ENCODE measurements around the gene FUT4. TPM values are rescaled to one million over a fixed set of nuclear protein-coding genes. Genes with fewer than 3 reads are reported as not detected.

Gene FUT4
- total and polyA plus RNA-seq, 10 of the 15 experiments (the other 5 are each of a cell fraction or from before 2014, with no cell fraction given): 0.68 to 9.1 (median 2.3) TPM

DNA sequence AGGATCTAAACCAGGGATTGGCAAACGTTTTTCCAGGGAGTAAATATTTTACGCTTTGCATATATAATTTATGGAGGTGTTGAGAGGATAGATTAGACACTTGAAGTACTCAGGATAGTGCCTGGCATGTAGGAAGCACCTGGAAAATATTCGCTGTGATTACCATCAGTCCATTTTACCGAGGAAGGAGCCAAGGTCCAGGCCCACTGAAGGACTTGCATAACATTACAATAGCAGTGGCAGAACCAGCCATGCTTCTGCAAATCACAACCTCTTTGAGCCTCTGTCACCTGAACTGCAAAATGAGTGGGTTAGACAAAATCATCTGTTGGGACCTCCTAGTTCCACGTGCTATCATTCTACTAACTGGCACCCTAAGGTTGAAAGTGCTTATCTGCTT, 5.4 kb downstream of the FUT4 start:
- H3K4me3 ChIP-seq: no peak overlapping the region
- no peak for FAIRE-seq
- POLR2A ChIA-PET: interaction anchor here (0.5 to 4.6 kb wide), 4 partner anchors 16 to 1707 kb away, joined by 3 to 27 read pairs (median 6); no protein-coding TSS in a partner anchor

DNA sequence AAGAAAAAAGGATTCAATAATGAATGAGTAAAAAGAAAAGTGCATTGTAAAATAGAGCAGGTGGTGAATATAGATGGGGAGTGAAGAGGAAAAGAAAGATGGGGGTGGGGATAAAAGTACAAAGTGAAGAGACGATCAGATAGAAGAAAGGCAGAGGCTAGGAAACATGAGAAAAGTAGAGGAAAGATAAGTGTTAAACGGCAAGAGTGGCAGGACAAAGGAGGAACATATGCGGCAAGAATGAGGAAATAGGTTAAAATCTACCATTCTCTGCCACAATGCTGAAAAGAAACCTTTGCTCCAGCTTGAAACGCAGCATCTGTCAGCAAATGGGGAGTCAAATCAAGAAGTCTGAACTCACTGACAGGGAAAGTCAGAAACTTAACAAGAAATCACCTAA, 6.8 kb downstream of the FUT4 start:
- Histone ChIP-seq H3K4me3 (no peak overlapping the region), H3K27me3 (replicated peaks in 1 of 2; ENCODE audit: control insufficient read depth in 2 of 2, insufficient read depth in 2 of 2, low read length in 1 of 2) (no peaks in the 10 kb centered on the region), H3K4me1 (ENCODE audit: control insufficient read depth, insufficient read depth, low read length) (no peaks in the 10 kb centered on the region; the same call in 1 of the 2 replicates), H3K79me2 (ENCODE audit: control insufficient read depth, insufficient read depth, low read length) (no peaks in the 10 kb centered on the region; the same call in 1 of the 2 replicates), H2AFZ (ENCODE audit: control insufficient read depth, low read depth, low read length) (no peak overlapping the region; the same call in 1 of the 2 replicates), H4K20me1 (ENCODE audit: control insufficient read depth, insufficient read depth) (no peaks in the 10 kb centered on the region), H3K4me2 (ENCODE audit: control insufficient read depth, insufficient read depth) (peak overlapping the region; percentile 68), H3K9ac (ENCODE audit: control insufficient read depth, insufficient read depth, low read length) (no peak overlapping the region; the same call in 1 of the 2 replicates), H3K27ac (ENCODE audit: control insufficient read depth, insufficient read depth) (peak overlapping the region; percentile 11; the same call in 1 of the 2 replicates), H3K36me3 (ENCODE audit: control insufficient read depth in 2 of 2, insufficient read depth in 2 of 2, low read length in 1 of 2) (no peaks in the 10 kb centered on the region), H3K9me3 (replicated peaks; ENCODE audit: control insufficient read depth, insufficient read depth, low read length) (no peaks in the 10 kb centered on the region)
- SMC1A ChIA-PET (ENCODE audit: uncharacterized antibody, unreplicated experiment): interaction anchor here (1.1 to 6.8 kb wide), 6 partner anchors 35 to 52 kb away, joined by 3 to 107 read pairs (median 4); no protein-coding TSS in a partner anchor
- DNase-seq (ENCODE audit: low read depth, low spot score) (no peak), FAIRE-seq (no peak), ATAC-seq (peak; percentile 55)
- POLR2A ChIA-PET: interaction anchor here (0.9 to 2.5 kb wide), 6 partner anchors 9 to 35 kb away, joined by 3 to 9 read pairs (median 4); no protein-coding TSS in a partner anchor
- intact Hi-C loops (cut with micrococcal nuclease; ENCODE audit: unreplicated experiment) (no loop called here), in situ Hi-C loops (cut with MboI) (no loop called here)
- CTCF ChIA-PET: interaction anchor here (0.6 to 2.3 kb wide), 8 partner anchors 9 to 1161 kb away, joined by 3 to 8 read pairs (median 4); no protein-coding TSS in a partner anchor
- no TSS peak for BruUV-seq (replicated peaks)
- RAD21 ChIA-PET (ENCODE audit: unreplicated experiment): interaction anchor here (0.8 to 9.3 kb wide), 7 partner anchors 12 to 53 kb away, joined by 3 to 52 read pairs (median 3); no protein-coding TSS in a partner anchor
- WGBS (ENCODE audit: insufficient coverage, insufficient replicate concordance, low lambda C conversion rate, missing lambda C conversion rate): 12% methylated on average over 4 of the region's 4 CpGs
- TF ChIP-seq, protein P1, sequence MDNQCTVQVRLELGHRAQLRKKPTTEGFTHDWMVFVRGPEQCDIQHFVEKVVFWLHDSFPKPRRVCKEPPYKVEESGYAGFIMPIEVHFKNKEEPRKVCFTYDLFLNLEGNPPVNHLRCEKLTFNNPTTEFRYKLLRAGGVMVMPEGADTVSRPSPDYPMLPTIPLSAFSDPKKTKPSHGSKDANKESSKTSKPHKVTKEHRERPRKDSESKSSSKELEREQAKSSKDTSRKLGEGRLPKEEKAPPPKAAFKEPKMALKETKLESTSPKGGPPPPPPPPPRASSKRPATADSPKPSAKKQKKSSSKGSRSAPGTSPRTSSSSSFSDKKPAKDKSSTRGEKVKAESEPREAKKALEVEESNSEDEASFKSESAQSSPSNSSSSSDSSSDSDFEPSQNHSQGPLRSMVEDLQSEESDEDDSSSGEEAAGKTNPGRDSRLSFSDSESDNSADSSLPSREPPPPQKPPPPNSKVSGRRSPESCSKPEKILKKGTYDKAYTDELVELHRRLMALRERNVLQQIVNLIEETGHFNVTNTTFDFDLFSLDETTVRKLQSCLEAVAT (IDR thresholded peaks at IDR 0.05): peak; percentile 69
- TF ChIP-seq CHD4 (IDR thresholded peaks at IDR 0.05): no peak
- TF ChIP-seq SMC3 (IDR thresholded peaks at IDR 0.05; ENCODE audit: borderline replicate concordance, low read length): no peak
- TF ChIP-seq ATF7 (IDR thresholded peaks at IDR 0.05; ENCODE audit: low read depth): 0 out of 2 replicates have a peak, but pooled peaks have one; percentile 19
- no peak for TF ChIP-seq BCL11A (IDR thresholded peaks at IDR 0.05; ENCODE audit: low read depth, low read length)
- no peak for TF ChIP-seq SP1 (IDR thresholded peaks at IDR 0.05; ENCODE audit: low read depth, low read length)
- no peak for TF ChIP-seq ZSCAN29 (IDR thresholded peaks at IDR 0.05)
- TF ChIP-seq SUZ12 (IDR thresholded peaks at IDR 0.05; ENCODE audit: unreplicated experiment): no peak
- peak; percentile 50; the same call in 1 of the 2 replicates for TF ChIP-seq NBN (IDR thresholded peaks at IDR 0.05)
- TF ChIP-seq POLR2A (IDR thresholded peaks at IDR 0.05; ENCODE audit: low read depth, low read length): no peak
- TF ChIP-seq, protein P2, sequence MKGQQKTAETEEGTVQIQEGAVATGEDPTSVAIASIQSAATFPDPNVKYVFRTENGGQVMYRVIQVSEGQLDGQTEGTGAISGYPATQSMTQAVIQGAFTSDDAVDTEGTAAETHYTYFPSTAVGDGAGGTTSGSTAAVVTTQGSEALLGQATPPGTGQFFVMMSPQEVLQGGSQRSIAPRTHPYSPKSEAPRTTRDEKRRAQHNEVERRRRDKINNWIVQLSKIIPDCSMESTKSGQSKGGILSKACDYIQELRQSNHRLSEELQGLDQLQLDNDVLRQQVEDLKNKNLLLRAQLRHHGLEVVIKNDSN (IDR thresholded peaks at IDR 0.05; ENCODE audit: borderline replicate concordance, extremely low read length, insufficient read depth, low read depth, low read length): no peak
- TF ChIP-seq FOS (IDR thresholded peaks at IDR 0.05; ENCODE audit: borderline replicate concordance, extremely low read depth, insufficient read length): no peak
- no peak for TF ChIP-seq PAX5 (IDR thresholded peaks at IDR 0.05; ENCODE audit: borderline replicate concordance, low read depth, low read length)

More for the DNA sequence above, 5.4 kb downstream of the FUT4 start:
- SMC1A ChIA-PET (ENCODE audit: uncharacterized antibody, unreplicated experiment): interaction anchor here (1.4 to 6.8 kb wide), 6 partner anchors 29 to 54 kb away, joined by 3 to 107 read pairs (median 20); no protein-coding TSS in a partner anchor
- H3K4me2 ChIP-seq (ENCODE audit: control insufficient read depth, insufficient read depth): no peak overlapping the region
- RAD21 ChIA-PET (ENCODE audit: unreplicated experiment): interaction anchor here (1.8 to 9.3 kb wide), 4 partner anchors 10 to 54 kb away, joined by 4 to 52 read pairs (median 27); no protein-coding TSS in a partner anchor
- in situ Hi-C loops (cut with MboI) (no loop called here), intact Hi-C loops (cut with micrococcal nuclease; ENCODE audit: unreplicated experiment) (no loop called here)
- peaks cover 2% of the 10 kb centered on the region for H3K79me2 ChIP-seq (ENCODE audit: control insufficient read depth, insufficient read depth, low read length)
- no peaks in the 10 kb centered on the region for H3K36me3 ChIP-seq (ENCODE audit: control insufficient read depth in 2 of 2, insufficient read depth in 2 of 2, low read length in 1 of 2)
- ATAC-seq (no peak), DNase-seq (ENCODE audit: low read depth, low spot score) (no peak)
- no peaks in the 10 kb centered on the region for H3K27me3 ChIP-seq (replicated peaks in 1 of 2; ENCODE audit: control insufficient read depth in 2 of 2, insufficient read depth in 2 of 2, low read length in 1 of 2)
- H3K4me1 ChIP-seq (ENCODE audit: control insufficient read depth, insufficient read depth, low read length): no peaks in the 10 kb centered on the region; the same call in 1 of the 2 replicates
- no peak overlapping the region for H3K27ac ChIP-seq (ENCODE audit: control insufficient read depth, insufficient read depth)
- WGBS (ENCODE audit: insufficient coverage, insufficient replicate concordance, low lambda C conversion rate, missing lambda C conversion rate): 43% methylated on average over 5 of the region's 5 CpGs
- TF ChIP-seq PML (IDR thresholded peaks at IDR 0.05; ENCODE audit: low read length): no peak
- no peak for TF ChIP-seq ZZZ3 (IDR thresholded peaks at IDR 0.05; ENCODE audit: control insufficient read depth, insufficient read length, low read depth)
- TF ChIP-seq NFYA (IDR thresholded peaks at IDR 0.05; ENCODE audit: borderline replicate concordance, low read depth, low read length): no peak
- TF ChIP-seq STAT3 (IDR thresholded peaks at IDR 0.05; ENCODE audit: low read depth, low read length): no peak
- H3K9me3 ChIP-seq (replicated peaks; ENCODE audit: control insufficient read depth, insufficient read depth, low read length): no peaks in the 10 kb centered on the region
- no peak overlapping the region for H3K9ac ChIP-seq (ENCODE audit: control insufficient read depth, insufficient read depth, low read length)
- H4K20me1 ChIP-seq (ENCODE audit: control insufficient read depth, insufficient read depth): no peaks in the 10 kb centered on the region
- CTCF ChIA-PET: interaction anchor here (1.2 to 4.2 kb wide), 6 partner anchors 9 to 48 kb away, joined by 3 to 32 read pairs (median 9); no protein-coding TSS in a partner anchor
- no peak overlapping the region for H2AFZ ChIP-seq (ENCODE audit: control insufficient read depth, low read depth, low read length)
- no TSS peak for BruUV-seq (replicated peaks)
